ENCODE measurements around the gene ORM2.
"Not testable (repeated sequence)": the region's sequence is repeated elsewhere in the genome, so short reads cannot be mapped to it uniquely, and the experiment has no call there.

The ORM2 gene

DNA sequence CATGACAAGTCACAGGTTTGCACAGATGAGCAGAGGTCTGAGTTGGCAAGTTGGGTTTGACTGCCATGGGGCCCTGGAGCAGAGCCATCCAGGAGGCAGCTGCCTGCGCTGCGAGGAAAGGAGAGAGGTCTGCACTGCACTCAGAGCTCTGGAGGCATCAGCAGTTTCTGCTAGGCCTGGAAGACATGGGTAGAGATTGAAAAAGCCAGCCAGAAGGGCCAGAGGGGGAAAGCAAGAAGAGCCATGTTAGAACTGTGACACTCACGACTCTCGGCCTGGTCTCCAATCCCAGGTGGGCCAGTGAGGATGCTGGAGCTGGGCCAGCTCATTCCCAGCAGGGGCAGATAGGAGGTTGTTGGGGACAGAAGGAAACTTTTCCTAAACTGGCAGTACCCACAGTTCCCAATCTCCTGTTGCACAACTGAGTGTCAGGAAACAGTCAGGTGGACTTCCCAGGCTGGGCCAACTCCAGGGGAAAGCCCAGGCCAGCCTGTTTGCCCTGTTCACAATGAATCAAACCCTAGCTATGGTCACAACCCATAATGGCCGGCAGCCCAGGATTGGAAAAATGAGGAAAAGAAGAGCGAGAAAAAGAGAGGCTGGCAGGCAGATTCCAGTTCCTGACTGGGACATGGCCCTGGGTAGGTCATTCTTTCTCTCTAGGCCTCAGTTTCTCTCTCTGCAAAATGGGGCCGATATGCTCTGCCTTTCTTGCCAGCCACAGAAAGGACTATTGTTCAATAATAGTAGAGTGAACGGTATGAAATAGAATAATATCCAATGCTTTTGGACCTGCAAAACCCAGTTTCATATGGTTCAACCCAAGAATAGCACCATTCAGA, 14.6 kb upstream of the ORM2 start:
- no peak for DNase-seq (ENCODE audit: low read depth)

DNA sequence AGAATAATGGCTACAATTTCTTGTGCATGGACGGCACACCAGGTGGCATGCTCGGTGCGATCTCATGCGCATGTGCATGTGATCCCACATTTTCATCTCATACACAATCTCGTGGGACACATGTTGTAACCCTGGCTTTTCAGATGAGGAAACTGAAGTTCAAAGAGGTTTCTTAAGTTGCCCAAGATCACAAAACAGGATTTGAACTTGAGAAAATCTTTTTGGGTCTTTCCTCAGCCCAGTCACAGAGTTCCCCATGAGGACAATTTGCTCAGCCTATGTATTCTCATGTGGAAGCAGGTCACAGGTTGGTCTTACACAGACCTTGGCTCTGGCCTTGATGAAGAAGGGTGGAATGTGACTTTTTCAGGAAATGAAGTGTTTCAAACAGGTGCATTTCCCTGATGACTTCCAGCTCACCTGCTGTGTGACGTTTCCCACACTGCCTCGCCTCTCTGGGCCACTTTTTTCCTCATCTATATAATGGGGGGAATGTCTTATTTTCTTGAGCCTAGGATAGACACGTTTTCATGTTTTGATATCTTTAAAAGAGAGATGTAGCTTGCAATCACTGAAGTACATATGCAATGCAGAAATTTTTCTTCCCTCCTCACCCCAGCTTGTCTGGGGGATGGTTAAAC, 13.8 kb upstream of the ORM2 start:
- DNase-seq (ENCODE audit: low read depth) = no peak

DNA sequence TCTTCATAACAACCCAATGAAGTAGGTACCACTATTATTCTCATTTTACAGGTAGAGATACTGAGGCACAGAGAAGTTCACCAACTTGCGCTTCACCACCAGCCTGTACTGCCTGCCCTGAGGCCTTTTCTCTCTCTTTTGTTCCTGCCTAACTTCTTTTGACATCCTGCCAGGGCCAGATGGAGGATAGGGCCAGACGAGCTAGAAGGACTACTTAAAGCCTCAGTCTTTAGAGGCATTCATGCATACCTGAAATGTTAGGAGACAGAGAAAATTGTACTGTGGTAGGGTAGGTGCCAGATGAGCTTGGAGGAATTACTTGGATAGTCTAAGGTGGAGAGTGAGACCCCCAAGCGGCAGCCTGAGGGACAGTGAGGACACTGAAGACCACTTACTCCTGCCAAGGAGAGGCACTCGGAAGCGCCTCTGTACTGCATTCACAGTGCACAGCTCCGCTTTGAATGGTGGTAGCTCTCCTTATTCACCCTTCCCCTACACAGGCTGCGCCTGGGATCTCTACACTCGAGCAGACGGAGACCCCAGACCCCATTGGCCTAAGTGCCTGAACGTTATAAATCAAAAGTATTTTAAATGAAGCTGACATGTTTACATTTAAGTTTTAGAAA, 13.0 kb upstream of the ORM2 start:
- DNase-seq (ENCODE audit: low read depth) = no peak

DNA sequence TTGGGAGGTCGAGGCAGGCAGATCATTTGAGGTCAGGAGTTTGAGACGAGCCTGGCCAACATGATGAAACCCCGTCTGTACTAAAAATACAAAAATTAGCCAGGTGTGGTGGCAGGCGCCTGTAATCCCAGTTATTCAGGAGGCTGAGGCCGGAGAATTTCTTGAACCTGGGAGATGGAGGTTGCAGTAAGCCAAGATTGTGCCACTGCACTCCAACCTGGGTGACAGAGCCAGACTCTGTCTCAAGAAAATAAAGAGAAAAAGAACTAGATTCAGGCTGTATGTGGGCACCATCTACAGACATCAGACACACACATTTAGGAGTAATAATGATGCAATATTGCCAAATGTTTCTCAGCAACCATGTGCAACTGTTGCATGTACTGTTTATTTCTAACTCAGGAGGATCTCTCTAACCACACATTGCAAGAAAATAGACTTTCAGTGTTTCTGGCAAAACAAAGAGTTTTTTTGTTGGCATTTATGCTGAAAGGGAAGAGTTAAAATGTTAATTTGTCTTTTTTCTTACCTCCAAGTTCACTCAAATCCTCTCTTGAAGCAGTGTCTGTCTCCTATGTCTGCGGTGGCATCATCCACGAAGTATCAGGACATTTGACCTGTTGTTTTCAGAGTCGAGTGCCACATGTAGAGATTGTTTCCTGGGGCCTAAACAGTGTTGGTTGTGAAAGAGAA, 11.9 kb upstream of the ORM2 start:
- DNase-seq (ENCODE audit: low read depth) = no peak

DNA sequence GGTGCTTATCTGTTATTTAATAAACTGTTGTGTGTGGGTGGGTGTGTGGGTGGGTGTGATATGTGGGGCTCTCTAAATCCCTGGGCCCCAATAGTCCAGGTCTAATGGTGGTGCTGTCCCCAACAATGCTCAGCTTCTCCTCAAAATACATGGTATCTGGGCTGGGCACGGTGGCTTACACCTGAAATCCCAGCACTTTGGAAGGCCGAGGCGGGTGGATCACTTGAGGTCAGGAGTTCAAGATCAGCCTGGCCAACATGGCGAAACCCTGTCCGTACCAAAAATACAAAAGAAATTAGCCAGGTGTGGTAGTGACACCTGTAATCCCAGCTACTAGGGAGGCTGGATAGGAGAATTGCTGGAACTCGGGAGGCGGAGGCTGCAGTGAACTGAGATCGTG, 11.3 kb upstream of the ORM2 start:
- no peak for DNase-seq (ENCODE audit: low read depth)

DNA sequence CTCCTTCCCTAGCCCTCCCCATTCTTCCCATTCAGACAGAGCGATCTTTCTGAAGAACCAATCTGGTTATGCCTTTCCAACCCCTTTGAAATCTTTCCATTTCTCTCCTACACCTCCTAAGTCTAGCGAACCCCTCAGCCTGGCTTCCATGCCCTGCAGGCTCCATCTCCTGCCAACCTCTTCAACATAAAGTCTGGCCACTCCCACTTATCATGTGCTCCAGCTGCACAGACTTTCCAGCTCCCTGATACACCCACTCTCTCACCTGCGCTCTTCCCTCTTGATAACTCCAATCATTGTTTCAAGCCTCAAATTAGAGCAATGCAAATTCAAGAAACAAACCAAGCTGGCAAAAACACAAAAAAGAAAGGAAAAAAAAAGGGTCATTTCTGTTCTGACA, 10.5 kb upstream of the ORM2 start:
- DNase-seq (ENCODE audit: low read depth) = no peak

DNA sequence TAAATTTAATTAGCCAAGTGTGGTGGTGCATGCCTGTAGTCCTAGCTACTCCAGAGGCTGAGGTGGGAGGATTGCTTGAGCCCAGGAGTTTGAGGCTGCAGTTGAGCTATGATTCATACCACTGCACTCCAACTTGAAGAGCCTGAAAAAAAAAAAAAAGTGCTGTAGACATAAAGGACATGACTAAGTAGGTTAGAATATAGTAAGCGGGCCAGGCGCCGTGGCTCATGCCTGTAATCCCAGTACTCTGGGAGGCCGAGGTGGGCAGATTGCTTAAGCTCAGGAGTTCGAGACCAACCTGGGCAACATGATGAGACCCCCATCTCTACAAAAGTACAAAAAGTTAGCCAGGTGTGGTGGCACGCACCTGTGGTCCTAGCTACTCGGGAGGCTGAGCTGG, 9.0 kb upstream of the ORM2 start:
- not testable (repeated sequence) for DNase-seq (ENCODE audit: low read depth)

DNA sequence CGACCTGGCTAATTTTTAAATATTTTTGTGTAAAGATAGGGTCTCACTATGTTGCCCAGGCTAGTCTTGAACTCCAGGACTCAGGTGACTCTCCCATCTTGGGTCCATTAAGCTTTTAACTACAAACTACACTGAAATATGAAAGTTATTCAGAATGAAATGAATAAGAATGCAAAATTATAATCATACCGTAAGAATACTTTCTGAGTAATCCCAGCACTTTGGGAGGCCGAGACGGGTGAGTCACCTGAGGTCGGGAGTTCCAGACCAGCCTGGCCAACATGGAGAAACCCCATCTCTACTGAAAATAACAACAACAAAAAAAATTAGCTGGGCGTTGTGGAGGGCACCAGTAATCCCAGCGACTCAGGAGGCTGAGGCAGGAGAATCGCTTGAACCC, 7.9 kb upstream of the ORM2 start:
- no peak for DNase-seq (ENCODE audit: low read depth)

DNA sequence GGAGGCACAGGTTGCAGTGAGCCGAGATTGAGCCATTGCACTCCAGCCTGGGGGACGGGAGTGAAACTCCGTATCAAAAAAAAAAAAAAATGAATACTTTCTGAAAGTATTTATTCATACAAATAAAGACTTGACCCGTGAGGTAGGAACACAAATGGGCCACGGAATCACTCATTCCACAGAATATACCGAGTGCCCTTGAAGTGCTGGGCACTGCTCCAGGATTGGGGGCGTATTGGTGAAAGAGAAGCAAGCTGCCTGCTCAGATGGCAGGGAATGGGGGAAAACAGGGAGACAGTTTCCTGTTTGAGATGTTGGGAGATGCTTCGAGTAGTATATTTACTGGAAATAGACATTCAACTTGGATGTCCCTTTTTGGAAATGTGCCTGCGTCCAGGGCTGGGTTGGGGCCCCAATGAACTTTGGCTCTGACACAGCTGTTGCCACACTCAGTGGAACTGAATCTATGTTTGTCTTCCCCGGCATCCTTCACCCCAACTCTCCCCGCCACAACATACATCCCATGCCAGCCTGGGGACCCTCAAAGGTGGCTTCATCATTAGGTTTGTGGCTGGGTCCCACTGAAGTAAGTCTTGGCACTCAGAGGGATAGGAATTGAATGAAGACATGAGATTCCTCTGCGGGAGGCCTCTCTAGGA, 7.4 kb upstream of the ORM2 start:
- not testable (repeated sequence) for DNase-seq (ENCODE audit: low read depth)

DNA sequence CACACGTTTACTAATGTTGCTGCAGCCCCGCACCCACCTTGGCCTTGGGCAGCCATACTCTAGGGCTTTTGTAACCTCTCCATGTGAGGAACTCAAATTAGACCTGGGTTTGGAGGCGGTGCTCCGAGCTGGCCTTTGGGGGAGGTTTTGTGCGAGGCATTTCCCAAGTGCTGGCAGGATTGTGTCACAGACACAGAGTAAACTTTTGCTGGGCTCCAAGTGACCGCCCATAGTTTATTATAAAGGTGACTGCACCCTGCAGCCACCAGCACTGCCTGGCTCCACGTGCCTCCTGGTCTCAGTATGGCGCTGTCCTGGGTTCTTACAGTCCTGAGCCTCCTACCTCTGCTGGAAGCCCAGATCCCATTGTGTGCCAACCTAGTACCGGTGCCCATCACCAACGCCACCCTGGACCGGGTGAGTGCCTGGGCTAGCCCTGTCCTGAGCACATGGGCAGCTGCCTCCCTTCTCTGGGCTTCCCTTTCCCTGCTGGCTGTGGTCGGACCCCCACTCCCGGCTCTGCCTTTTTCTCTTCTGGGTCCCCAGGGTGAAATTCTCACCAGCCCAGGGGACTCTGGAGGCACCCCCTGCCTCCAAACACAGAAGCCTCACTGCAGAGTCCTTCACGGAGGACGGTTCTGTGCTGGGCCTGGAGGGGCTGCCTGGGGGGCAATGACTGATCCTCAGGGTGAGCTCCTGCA, 6.7 kb upstream of the ORM2 start, which contains the start of gene ORM1:
Gene ORM1 (plus strand): TSS at position 268 of the 701 bp plus-strand sequence. CDS start 36 bp downstream, at position 304.
- not testable (repeated sequence) for DNase-seq (ENCODE audit: low read depth)

DNA sequence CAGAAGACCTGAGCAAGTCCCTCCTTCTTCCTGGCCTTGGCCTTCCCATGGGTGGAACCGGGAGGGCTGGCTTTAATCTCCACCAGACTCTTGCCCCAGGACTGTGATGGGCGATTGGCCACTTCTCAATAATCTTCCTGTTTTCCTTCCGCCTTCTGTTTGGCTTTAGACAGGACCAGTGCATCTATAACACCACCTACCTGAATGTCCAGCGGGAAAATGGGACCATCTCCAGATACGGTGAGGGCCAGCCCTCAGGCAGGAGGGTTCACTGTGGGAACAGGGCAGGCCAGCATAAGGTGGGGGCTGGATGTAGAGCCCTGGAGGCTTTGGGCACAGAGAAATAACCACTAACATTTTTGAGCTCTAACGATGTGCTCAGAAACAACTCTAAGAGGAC, 5.8 kb upstream of the ORM2 start:
- not testable (repeated sequence) for DNase-seq (ENCODE audit: low read depth)

DNA sequence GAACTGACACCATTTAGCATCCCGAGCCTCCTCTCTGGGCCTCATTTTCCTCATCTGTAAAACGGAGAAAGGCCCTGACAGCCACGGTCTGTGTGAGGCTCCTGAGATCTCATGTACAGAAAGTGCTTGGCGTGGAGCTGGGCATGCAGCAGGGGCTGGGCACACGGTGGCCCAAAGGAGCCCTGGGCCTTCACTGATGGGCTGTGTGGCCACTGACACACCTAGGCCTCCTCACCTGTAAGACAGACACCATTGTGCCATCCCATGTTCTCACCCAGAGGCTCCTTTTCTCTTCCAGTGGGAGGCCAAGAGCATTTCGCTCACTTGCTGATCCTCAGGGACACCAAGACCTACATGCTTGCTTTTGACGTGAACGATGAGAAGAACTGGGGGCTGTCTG, 5.2 kb upstream of the ORM2 start:
- no peak for DNase-seq (ENCODE audit: low read depth)

DNA sequence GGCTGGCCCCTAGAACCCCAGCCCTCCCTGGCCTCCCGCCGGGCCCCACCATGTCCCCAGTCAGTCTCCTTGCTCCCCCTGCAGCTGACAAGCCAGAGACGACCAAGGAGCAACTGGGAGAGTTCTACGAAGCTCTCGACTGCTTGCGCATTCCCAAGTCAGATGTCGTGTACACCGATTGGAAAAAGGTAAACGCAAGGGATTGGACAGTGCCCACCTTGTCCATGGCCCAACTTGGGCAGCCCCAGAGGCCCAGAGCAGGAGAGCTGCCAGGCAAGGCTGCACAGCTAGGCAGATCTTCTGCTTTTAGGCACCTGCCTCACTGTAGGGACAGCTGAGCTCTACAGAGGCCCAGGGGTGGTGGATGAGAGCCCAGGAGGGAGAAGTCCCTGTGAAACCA, 4.7 kb upstream of the ORM2 start:
- DNase-seq (ENCODE audit: low read depth) = not testable (repeated sequence)

DNA sequence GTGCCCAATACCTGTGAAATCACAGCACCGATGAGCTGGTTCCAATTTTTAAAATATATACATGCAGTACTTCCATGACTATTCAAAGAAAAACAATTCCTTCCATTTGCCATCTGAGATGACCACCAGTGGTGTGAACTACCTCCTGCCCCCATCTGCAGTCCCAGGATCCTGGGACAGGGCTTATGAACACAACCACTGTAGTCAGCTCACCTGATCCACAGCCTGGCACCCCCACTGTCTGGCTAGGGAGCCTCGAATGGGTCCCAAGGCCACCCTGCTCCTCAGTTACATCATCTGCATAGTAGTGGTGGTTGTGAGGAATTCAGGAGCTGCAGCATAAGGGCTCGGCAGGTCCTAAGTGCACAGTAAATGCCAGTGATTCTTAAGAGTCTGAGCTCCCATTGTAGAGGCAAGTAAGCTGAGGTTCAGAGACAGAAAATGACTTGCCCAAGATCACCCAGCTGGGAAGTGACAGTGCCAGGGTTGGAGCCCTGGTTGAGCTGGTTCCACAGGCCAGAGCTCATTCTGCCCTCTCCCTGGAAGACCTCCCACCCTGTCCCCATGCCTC, 3.9 kb upstream of the ORM2 start:
- DNase-seq (ENCODE audit: low read depth) = not testable (repeated sequence)

DNA sequence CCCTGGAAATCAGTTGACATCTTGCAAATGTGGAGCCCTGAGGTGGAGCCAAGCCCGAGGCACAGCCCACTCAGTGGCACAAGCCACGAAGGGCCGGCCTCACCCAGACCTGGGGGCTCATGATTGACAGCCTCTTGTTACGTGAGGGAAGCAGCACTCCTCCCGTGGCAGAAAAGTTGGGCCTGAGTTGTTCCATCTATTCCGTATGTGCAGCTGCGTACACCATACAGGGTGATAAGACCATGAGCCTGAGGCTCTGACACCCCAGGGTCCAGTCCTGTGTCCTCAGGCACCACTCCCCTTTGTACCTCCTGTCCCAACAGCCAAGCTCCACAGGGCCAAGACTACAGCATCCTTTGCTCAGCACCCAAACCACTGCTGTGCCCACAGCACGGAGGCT, 1.9 kb upstream of the ORM2 start:
- DNase-seq (ENCODE audit: low read depth) = no peak

DNA sequence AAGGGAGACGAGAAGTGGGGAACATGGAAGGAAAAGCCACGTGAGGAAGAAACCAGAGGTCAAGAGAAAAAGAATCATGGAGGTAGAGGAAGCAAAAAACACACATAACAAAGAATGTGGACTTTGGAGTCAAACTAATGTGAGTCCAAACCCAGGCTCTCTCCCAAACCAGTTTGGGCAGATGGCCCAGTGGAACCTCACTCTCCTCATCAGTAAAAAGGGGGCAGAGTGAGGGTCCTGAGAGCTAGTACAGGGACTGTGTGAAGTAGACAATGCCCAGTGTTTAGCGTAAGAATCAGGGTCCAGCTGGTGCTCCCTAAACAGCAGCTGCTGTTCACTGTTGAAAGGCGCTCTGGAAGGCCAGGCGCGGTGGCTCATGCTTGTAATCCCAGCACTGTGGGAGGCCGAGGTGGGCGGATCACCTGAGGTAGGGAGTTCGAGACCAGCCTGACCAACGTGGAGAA, 1.3 kb upstream of the ORM2 start:
- DNase-seq (ENCODE audit: low read depth) = not testable (repeated sequence)

DNA sequence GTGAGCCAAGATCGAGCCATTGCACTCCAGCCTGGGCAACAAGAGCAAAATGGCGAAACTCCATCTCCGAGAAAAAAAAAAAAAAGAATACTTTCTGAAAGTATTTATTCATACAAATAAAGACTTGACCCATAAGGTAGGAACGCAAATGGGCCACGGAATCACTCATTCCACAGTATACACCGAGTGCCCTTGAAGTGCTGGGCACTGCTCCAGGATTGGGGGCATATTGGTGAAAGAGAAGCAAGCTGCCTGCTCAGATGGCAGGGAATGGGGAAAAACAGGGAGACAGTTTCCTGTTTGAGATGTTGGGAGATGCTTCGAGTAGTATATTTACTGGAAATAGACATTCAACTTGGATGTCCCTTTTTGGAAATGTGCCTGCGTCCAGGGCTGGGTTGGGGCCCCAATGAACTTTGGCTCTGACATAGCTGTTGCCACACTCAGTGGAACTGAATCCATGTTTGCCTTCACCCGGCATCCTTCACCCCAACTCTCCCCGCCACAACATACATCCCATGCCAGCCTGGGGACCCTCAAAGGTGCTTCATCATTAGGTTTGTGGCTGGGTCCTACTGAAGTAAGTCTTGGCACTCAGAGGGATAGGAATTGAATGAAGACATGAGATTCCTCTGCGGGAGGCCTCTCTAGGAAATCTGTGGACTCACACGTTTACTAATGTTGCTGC, 588 bp upstream of the ORM2 start:
- not testable (repeated sequence) for DNase-seq (ENCODE audit: low read depth)

DNA sequence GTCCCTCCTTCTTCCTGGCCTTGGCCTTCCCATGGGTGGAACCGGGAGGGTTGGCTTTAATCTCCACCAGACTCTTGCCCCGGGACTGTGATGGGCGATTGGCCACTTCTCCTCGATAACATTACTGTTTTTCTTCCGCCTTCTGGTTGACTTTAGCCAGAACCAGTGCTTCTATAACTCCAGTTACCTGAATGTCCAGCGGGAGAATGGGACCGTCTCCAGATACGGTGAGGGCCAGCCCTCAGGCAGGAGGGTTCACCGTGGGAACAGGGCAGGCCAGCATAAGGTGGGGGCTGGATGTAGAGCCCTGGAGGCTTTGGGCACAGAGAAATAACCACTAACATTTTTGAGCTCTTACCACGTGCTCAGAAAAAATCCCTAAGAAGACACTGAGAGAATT, 967 bp downstream of the ORM2 start:
- no peak for DNase-seq (ENCODE audit: low read depth)

DNA sequence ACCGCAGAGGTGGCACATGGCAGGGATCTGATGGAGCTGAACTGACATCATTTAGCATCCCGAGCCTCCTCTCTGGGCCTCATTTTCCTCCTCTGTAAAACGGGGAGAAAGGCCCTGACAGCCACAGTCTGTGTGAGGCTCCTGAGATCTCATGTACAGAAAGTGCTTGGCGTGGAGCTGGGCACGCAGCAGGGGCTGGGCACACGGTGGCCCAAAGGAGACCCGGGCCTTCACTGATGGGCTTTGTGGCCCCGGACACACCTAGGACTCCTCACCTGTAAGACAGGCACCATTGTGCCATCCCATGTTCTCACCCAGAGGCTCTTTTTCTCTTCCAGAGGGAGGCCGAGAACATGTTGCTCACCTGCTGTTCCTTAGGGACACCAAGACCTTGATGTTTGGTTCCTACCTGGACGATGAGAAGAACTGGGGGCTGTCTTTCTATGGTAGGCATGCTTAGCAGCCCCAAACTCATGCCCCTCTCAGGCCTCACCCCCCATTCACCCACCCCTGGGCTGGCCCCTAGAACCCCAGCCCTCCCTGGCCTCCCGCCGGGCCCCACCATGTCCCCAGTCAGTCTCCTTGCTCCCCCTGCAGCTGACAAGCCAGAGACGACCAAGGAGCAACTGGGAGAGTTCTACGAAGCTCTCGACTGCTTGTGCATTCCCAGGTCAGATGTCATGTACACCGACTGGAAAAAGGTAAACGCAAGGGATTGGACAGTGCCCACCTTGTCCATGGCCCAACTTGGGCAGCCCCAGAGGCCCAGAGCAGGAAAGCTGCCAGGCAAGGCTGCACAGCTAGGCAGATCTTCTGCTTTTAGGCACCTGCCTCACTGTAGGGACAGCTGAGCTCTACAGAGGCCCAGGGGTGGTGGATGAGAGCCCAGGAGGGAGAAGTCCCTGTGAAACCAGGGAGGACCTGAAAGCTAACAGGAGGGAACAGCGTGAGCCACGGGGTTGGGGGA, 1.8 kb downstream of the ORM2 start:
- not testable (repeated sequence) for DNase-seq (ENCODE audit: low read depth)

All from stimulated activated CD8-positive, alpha-beta memory T cell treated with anti-CD3 and anti-CD28 coated beads, Interleukin-12 subunit alpha, Interleukin-12 subunit beta, amount 100 ng/mL, for 4 hours (primary cell).